22Rv1 (cell line): ENCODE data around the gene RASGRF1.

Experiments used
- CTCF ChIP-seq: fragments of 450-650 bp; IDR thresholded peaks from 2 replicates; pipeline ENCODE4 v1.5.1; 2017; ENCODE audit warnings: mild to moderate bottlenecking
- ZFX ChIP-seq: fragments of 450-650 bp; IDR thresholded peaks from 2 replicates; pipeline ENCODE4 v1.6.1; 2017; ENCODE audit warnings: antibody characterized with exemption, borderline replicate concordance

GRCh38 chr15:78921517-78921916 lies 169.1 kb downstream of the RASGRF1 start:
- TF ChIP-seq CTCF = no peak
- no peak for TF ChIP-seq ZFX
